GM12878 (cell line): Measurements from ENCODE around the gene KRTAP10-10.

Experiments used
- CEBPB ChIP-seq, 2 experiments: fragments of 150-350 bp in 1 of 2; IDR thresholded peaks; 2 replicates each; pipeline ENCODE4 v1.6.1; 2012 to 2014; ENCODE audit warnings: low read depth in 2 of 2, low read length in 2 of 2, borderline replicate concordance in 1 of 2, inconsistent platforms in 1 of 2
- CHD1 ChIP-seq: IDR thresholded peaks from 2 replicates; pipeline ENCODE4 v1.6.1; 2012; ENCODE audit warnings: low read depth, low read length, improper control_type of control experiment
- CHD4 ChIP-seq: fragments of 200-600 bp; sonication (generic); IDR thresholded peaks from 2 replicates; pipeline ENCODE4 v1.6.1; 2016; ENCODE audit warnings: mild to moderate bottlenecking
- CTCF ChIP-seq, 3 experiments: IDR thresholded peaks in 2 of 3; conservative IDR thresholded peaks in 1 of 3; 2 replicates each; pipeline ENCODE4 v1.5.1; 2011; ENCODE audit warnings: low read depth in 3 of 3, low read length in 3 of 3, mild to moderate bottlenecking in 3 of 3, control low read depth in 2 of 3, moderate library complexity in 2 of 3, inconsistent platforms in 1 of 3, mixed read lengths in 1 of 3; ENCODE audit not compliant: control insufficient read depth in 2 of 3, insufficient read depth in 1 of 3; ENCODE audit errors: extremely low read depth in 1 of 3
- FOS ChIP-seq: IDR thresholded peaks from 3 replicates; pipeline ENCODE4 v1.6.1; 2011; ENCODE audit warnings: borderline replicate concordance; ENCODE audit not compliant: insufficient read length; ENCODE audit errors: extremely low read depth
- MEF2A ChIP-seq: IDR thresholded peaks from 2 replicates; pipeline ENCODE4 v1.6.1; 2011; ENCODE audit warnings: low read depth, mild to moderate bottlenecking, low read length, moderate library complexity; ENCODE audit not compliant: insufficient read depth
- POLR2AphosphoS2 ChIP-seq: IDR thresholded peaks from 2 replicates; pipeline ENCODE4 v1.6.1; 2011; ENCODE audit warnings: low read depth, mild to moderate bottlenecking, low read length, improper control_type of control experiment, moderate library complexity
- RAD21 ChIP-seq: IDR thresholded peaks from 2 replicates; pipeline ENCODE4 v1.6.1; 2011; ENCODE audit warnings: mild to moderate bottlenecking, low read depth, low read length, moderate library complexity; ENCODE audit not compliant: insufficient read depth
- SIN3A ChIP-seq: IDR thresholded peaks from 2 replicates; pipeline ENCODE4 v1.6.1; 2012; ENCODE audit warnings: low read depth, low read length, improper control_type of control experiment
- SMC3 ChIP-seq: IDR thresholded peaks from 2 replicates; pipeline ENCODE4 v1.6.1; 2011; ENCODE audit warnings: low read length, improper control_type of control experiment, borderline replicate concordance
- ZBTB40 ChIP-seq: fragments of 450-650 bp; IDR thresholded peaks from 2 replicates; pipeline ENCODE4 v1.6.1; 2016; ENCODE audit warnings: mild to moderate bottlenecking, moderate library complexity, borderline replicate concordance

GRCh38 chr21:44650265-44650972, 13.3 kb downstream of the KRTAP10-10 start:
- TF ChIP-seq SIN3A (no peak), RAD21 (no peak), FOS (no peak), CEBPB (IDR thresholded peaks at IDR 0.05; ENCODE audit: borderline replicate concordance in 1 of 2, low read depth in 2 of 2, low read length in 2 of 2) (no peak), MEF2A (no peak), POLR2AphosphoS2 (no peak), CHD1 (no peak), ZBTB40 (no peak), CHD4 (no peak), SMC3 (no peak), CTCF (IDR thresholded peaks at IDR 0.05 in 2 of 3, conservative IDR thresholded peaks at IDR 0.05 in 1 of 3; ENCODE audit: control insufficient read depth in 2 of 3, extremely low read depth in 1 of 3, insufficient read depth in 1 of 3, low read depth in 3 of 3, low read length in 3 of 3) (no peak)
